HepG2 (cell line): ENCODE results near the gene ALKBH4. TPM values are rescaled to one million over a fixed set of nuclear protein-coding genes. Genes with fewer than 3 reads are reported as not detected.

Experiments
- FOSL2 ChIP-seq: sonication (generic); formaldehyde crosslinking; IDR thresholded peaks from 2 replicates; pipeline ENCODE4 v1.4.0; 2020; ENCODE audit warnings: missing genetic modification reagents
- FOXK1 ChIP-seq: sonication (generic); formaldehyde crosslinking; IDR thresholded peaks from 2 replicates; pipeline ENCODE4 v1.4.0; 2020; ENCODE audit warnings: low read depth, missing genetic modification reagents, borderline replicate concordance
- KAT8 ChIP-seq: IDR thresholded peaks from 2 replicates; pipeline ENCODE4 v1.6.1; 2016; ENCODE audit warnings: missing genetic modification reagents, missing compliant biosample characterization
- KDM2A ChIP-seq: sonication (generic); formaldehyde crosslinking; IDR thresholded peaks from 2 replicates; pipeline ENCODE4 v1.4.0; 2020; ENCODE audit warnings: low read depth, missing genetic modification reagents, borderline replicate concordance
- KLF16 ChIP-seq, 2 experiments: sonication (generic) in 1 of 2; formaldehyde crosslinking in 1 of 2; IDR thresholded peaks; 2 replicates each; pipeline versions ENCODE4 v1.6.1 to v1.8.0; 2016 to 2023; ENCODE audit warnings: missing genetic modification reagents in 2 of 2, missing compliant biosample characterization in 1 of 2
- MED1 ChIP-seq: sonication (generic); formaldehyde crosslinking; IDR thresholded peaks from 2 replicates; pipeline ENCODE4 v1.4.0; 2020; ENCODE audit warnings: missing genetic modification reagents
- MIXL1 ChIP-seq: IDR thresholded peaks from 2 replicates; pipeline ENCODE4 v1.6.1; 2016
- PHF20 ChIP-seq: sonication (generic); formaldehyde crosslinking; IDR thresholded peaks from 2 replicates; pipeline ENCODE4 v1.5.0; 2020; ENCODE audit warnings: mild to moderate bottlenecking, missing genetic modification reagents
- RBFOX2 ChIP-seq: fragments of 200-400 bp; formaldehyde crosslinking; IDR thresholded peaks from 2 replicates; pipeline ENCODE4 v1.6.1; 2017; ENCODE audit warnings: low read depth, mild to moderate bottlenecking, low read length
- THAP11 ChIP-seq: IDR thresholded peaks from 2 replicates; pipeline ENCODE4 v1.6.1; 2016; ENCODE audit warnings: missing biosample characterization, missing genetic modification reagents
- polyA plus RNA-seq, 8 experiments: library from polyadenylated mRNA; depleted of rRNA in 3 of 8; stranded (reverse) in 7 of 8; unstranded in 1 of 8; fragments of >200 nt; fragmentation: Illumina TruSeq in 4 of 8; extraction: Trizol in 4 of 8; gene quantifications; 2 replicates each; pipeline versions ENCODE4 v1.2.1 to v1.2.3, GENCODE V29; 2011 to 2016; ENCODE audit warnings: low read depth in 4 of 8, missing spikeins in 1 of 8, mixed read lengths in 1 of 8; ENCODE audit not compliant: insufficient read depth in 1 of 8
- total RNA-seq, 5 experiments: library from RNA; depleted of rRNA; stranded (reverse); fragments of >200 nt; fragmentation: Illumina TruSeq; extraction: Trizol; gene quantifications; 2 replicates each; pipeline ENCODE4 v1.2.3, GENCODE V29; 2016; ENCODE audit warnings: low read depth in 1 of 5
- TF ChIP-seq, protein P1 (sequence below): IDR thresholded peaks from 2 replicates; pipeline ENCODE4 v1.6.1; 2016; ENCODE audit warnings: missing genetic modification reagents, missing compliant biosample characterization
- TF ChIP-seq, protein P2 (sequence below): IDR thresholded peaks from 2 replicates; pipeline ENCODE4 v1.4.0; 2020; ENCODE audit warnings: mild to moderate bottlenecking, missing genetic modification reagents
- TF ChIP-seq, protein P3 (sequence below): sonication (generic); formaldehyde crosslinking; conservative IDR thresholded peaks from 2 replicates; pipeline ENCODE4 v1.4.0; 2020; ENCODE audit warnings: missing genetic modification reagents
- TF ChIP-seq, protein P4 (sequence below), 2 experiments: sonication (generic) in 1 of 2; formaldehyde crosslinking in 1 of 2; IDR thresholded peaks; 2 replicates each; pipeline versions ENCODE4 v1.4.0 to v1.6.1; 2018 to 2020; ENCODE audit warnings: missing genetic modification reagents in 2 of 2, borderline replicate concordance in 1 of 2, low read depth in 1 of 2, mild to moderate bottlenecking in 1 of 2, missing biosample characterization in 1 of 2

ALKBH4 gene
- total and polyA plus RNA-seq, 2 of the 13 experiments (the other 11 are each of a cell fraction or from before 2014, with no cell fraction given), result 2.6 to 8.8 TPM

DNA sequence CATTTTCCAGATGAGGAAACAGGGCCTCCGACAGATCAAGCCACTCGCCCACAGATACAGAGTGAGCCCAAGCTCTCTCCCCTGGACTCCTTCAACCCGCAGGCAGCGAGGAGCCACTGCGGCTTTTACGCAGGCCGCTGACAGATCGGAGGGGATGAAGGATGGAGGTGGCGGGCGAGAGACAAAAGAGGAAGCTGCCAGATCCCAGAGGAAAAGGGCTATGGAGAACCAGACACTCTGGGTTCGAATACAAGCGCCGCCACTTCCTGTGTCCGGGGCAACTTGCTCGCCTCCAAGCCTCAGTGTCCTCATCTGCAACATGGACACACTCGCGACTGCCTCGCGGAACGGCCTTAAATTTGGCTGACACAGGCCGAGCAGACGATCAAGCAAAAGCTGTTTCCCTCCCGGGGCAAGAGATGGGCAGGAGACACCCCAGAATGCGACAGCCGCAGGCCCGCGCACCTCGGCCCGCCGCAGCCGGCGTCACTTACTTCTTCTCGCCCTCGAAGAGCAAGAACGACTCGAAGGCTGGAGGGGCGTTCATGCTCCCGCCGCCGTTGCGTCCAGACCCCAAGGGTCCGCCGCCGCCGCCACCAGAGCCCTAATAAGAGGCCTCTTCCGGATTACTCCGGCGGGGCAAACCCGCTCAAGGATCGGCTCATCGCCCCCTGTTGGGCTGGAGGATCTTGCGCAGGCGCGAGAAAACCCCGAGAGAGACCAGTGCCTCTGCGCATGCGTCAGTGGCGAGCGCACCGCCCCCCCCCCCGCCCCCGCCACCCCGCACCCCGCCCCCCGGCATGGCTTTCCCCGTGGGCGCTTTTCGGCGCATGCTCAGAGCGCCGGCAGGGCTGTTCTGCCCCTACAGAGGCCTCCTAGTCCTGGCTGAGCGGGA, 13.9 kb upstream of the ALKBH4 start, which contains the start of gene POLR2J (continued):
- TF ChIP-seq KAT8 (CRISPR knock-in tag) (peak; percentile 87), FOSL2 (CRISPR knock-in tag) (0 out of 2 replicates have a peak, but pooled peaks have one; percentile 15), FOXK1 (CRISPR knock-in tag) (peak; percentile 35; the same call in 1 of the 2 replicates), MIXL1 (peak; percentile 41; the same call in 1 of the 2 replicates), KDM2A (CRISPR knock-in tag) (peak; percentile 74; the same call in 1 of the 2 replicates), PHF20 (CRISPR knock-in tag) (peak; percentile 55), KLF16 (CRISPR knock-in tag; IDR thresholded peaks at IDR 0.05) (peak in 1 of 2 experiments; percentile 50; a peak in 1 of 4 replicates), RBFOX2 (peak; percentile 62), THAP11 (CRISPR knock-in tag) (peak; percentile 88), MED1 (0 out of 2 replicates have a peak, but pooled peaks have one; percentile 16)
- TF ChIP-seq, protein P1, sequence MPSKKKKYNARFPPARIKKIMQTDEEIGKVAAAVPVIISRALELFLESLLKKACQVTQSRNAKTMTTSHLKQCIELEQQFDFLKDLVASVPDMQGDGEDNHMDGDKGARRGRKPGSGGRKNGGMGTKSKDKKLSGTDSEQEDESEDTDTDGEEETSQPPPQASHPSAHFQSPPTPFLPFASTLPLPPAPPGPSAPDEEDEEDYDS (CRISPR knock-in tag), result peak; percentile 52; the same call in 1 of the 2 replicates
- TF ChIP-seq, protein P2, sequence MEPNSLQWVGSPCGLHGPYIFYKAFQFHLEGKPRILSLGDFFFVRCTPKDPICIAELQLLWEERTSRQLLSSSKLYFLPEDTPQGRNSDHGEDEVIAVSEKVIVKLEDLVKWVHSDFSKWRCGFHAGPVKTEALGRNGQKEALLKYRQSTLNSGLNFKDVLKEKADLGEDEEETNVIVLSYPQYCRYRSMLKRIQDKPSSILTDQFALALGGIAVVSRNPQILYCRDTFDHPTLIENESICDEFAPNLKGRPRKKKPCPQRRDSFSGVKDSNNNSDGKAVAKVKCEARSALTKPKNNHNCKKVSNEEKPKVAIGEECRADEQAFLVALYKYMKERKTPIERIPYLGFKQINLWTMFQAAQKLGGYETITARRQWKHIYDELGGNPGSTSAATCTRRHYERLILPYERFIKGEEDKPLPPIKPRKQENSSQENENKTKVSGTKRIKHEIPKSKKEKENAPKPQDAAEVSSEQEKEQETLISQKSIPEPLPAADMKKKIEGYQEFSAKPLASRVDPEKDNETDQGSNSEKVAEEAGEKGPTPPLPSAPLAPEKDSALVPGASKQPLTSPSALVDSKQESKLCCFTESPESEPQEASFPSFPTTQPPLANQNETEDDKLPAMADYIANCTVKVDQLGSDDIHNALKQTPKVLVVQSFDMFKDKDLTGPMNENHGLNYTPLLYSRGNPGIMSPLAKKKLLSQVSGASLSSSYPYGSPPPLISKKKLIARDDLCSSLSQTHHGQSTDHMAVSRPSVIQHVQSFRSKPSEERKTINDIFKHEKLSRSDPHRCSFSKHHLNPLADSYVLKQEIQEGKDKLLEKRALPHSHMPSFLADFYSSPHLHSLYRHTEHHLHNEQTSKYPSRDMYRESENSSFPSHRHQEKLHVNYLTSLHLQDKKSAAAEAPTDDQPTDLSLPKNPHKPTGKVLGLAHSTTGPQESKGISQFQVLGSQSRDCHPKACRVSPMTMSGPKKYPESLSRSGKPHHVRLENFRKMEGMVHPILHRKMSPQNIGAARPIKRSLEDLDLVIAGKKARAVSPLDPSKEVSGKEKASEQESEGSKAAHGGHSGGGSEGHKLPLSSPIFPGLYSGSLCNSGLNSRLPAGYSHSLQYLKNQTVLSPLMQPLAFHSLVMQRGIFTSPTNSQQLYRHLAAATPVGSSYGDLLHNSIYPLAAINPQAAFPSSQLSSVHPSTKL (CRISPR knock-in tag), result 0 out of 2 replicates have a peak, but pooled peaks have one; percentile 10
- TF ChIP-seq, protein P3, sequence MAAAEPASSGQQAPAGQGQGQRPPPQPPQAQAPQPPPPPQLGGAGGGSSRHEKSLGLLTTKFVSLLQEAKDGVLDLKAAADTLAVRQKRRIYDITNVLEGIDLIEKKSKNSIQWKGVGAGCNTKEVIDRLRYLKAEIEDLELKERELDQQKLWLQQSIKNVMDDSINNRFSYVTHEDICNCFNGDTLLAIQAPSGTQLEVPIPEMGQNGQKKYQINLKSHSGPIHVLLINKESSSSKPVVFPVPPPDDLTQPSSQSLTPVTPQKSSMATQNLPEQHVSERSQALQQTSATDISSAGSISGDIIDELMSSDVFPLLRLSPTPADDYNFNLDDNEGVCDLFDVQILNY, result 0 out of 2 replicates have a peak, but pooled peaks have one; percentile 29
- TF ChIP-seq, protein P4, sequence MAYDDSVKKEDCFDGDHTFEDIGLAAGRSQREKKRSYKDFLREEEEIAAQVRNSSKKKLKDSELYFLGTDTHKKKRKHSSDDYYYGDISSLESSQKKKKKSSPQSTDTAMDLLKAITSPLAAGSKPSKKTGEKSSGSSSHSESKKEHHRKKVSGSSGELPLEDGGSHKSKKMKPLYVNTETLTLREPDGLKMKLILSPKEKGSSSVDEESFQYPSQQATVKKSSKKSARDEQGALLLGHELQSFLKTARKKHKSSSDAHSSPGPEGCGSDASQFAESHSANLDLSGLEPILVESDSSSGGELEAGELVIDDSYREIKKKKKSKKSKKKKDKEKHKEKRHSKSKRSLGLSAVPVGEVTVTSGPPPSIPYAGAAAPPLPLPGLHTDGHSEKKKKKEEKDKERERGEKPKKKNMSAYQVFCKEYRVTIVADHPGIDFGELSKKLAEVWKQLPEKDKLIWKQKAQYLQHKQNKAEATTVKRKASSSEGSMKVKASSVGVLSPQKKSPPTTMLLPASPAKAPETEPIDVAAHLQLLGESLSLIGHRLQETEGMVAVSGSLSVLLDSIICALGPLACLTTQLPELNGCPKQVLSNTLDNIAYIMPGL (CRISPR knock-in tag; IDR thresholded peaks at IDR 0.05; ENCODE audit: borderline replicate concordance in 1 of 2, low read depth in 1 of 2), result peak in 1 of 2 experiments; percentile 53; a peak in 1 of 4 replicates
